IMR-90 (cell line): ENCODE results near the gene PCDHGA7. TPM values are rescaled to one million over a fixed set of nuclear protein-coding genes. Genes with fewer than 3 reads are reported as not detected.

Experiments
- ATAC-seq: fragments of 200-7000 bp; cut with Tn5 transposase; 2 replicates; pipeline ENCODE4 v1.9.1; 2020; ENCODE audit warnings: low read depth, mild to moderate bottlenecking, moderate library complexity
- BruUV-seq: library from RNA; stranded (reverse); fragments of 400-500 nt; replicated peaks from 2 replicates; lab custom pipeline; 2021; lab: Mats Ljungman, UMichigan
- CTCF ChIA-PET: fragments of 300-600 bp; formaldehyde crosslinking; extraction: SDS; loops from one replicate; lab custom pipeline; 2021; ENCODE audit warnings: antibody characterized with exemption; lab: Yijun Ruan, JAX
- POLR2A ChIA-PET: fragments of 300-600 bp; sonication (Branson Sonifier 250); formaldehyde crosslinking; loops from one replicate; lab custom pipeline; 2022; ENCODE audit warnings: antibody characterized with exemption; ENCODE audit not compliant: unreplicated experiment; lab: Charles Lee
- DNase-seq: peaks from one replicate; pipeline ENCODE4 v3.0.0; 2013
- H2AFZ ChIP-seq: replicated peaks from 2 replicates; pipeline ENCODE3; 2013; ENCODE audit warnings: low read length, mild to moderate bottlenecking; ENCODE audit not compliant: poor library complexity
- H2AK5ac ChIP-seq: 2 replicates; pipeline ENCODE4 v1.6.1; 2013; ENCODE audit warnings: low read depth, low read length, inconsistent platforms
- H2AK9ac ChIP-seq: replicated peaks from 2 replicates; pipeline ENCODE3; 2013; ENCODE audit warnings: mild to moderate bottlenecking, low read depth, low read length, moderate library complexity; ENCODE audit not compliant: poor library complexity
- H2BK120ac ChIP-seq: 2 replicates; pipeline ENCODE4 v1.6.1; 2013; ENCODE audit warnings: low read depth, low read length, inconsistent platforms
- H2BK15ac ChIP-seq: 3 replicates; pipeline ENCODE4 v1.6.1; 2013; ENCODE audit warnings: low read depth, low read length, inconsistent platforms
- H2BK20ac ChIP-seq: 2 replicates; pipeline ENCODE4 v1.6.1; 2013; ENCODE audit warnings: low read depth, mild to moderate bottlenecking, inconsistent platforms, low read length, moderate library complexity
- H2BK5ac ChIP-seq: 2 replicates; pipeline ENCODE4 v1.6.1; 2013; ENCODE audit warnings: mild to moderate bottlenecking, low read depth, low read length, inconsistent platforms; ENCODE audit not compliant: poor library complexity, severe bottlenecking
- H3K14ac ChIP-seq: replicated peaks from 2 replicates; pipeline ENCODE4 v1.6.1; 2013; ENCODE audit warnings: low read depth, low read length, inconsistent platforms
- H3K18ac ChIP-seq: 2 replicates; pipeline ENCODE4 v1.6.1; 2013; ENCODE audit warnings: low read depth, low read length, control low read depth
- H3K23ac ChIP-seq: 2 replicates; pipeline ENCODE4 v1.6.1; 2013; ENCODE audit warnings: low read depth, low read length, inconsistent platforms
- H3K27ac ChIP-seq: 2 replicates; pipeline ENCODE4 v1.5.1; 2013; ENCODE audit warnings: mild to moderate bottlenecking, control low read depth, low read length; ENCODE audit not compliant: insufficient read depth
- H3K27me3 ChIP-seq: 2 replicates; pipeline ENCODE4 v1.6.1; 2013; ENCODE audit warnings: low read length; ENCODE audit not compliant: control insufficient read depth, insufficient read depth
- H3K36me3 ChIP-seq: 2 replicates; pipeline ENCODE4 v1.6.1; 2013; ENCODE audit warnings: low read length, mixed read lengths; ENCODE audit not compliant: control insufficient read depth, insufficient read depth
- H3K4ac ChIP-seq: 2 replicates; pipeline ENCODE4 v1.6.1; 2013; ENCODE audit warnings: low read depth, low read length, inconsistent platforms
- H3K4me1 ChIP-seq: 2 replicates; pipeline ENCODE4 v1.6.1; 2013; ENCODE audit warnings: low read length, mixed read lengths; ENCODE audit not compliant: control insufficient read depth, insufficient read depth
- H3K4me2 ChIP-seq: 2 replicates; pipeline ENCODE4 v1.6.1; 2013; ENCODE audit warnings: low read depth, mild to moderate bottlenecking, control low read depth, low read length, moderate library complexity
- H3K4me3 ChIP-seq: 2 replicates; pipeline ENCODE4 v1.5.1; 2013; ENCODE audit warnings: low read depth, mild to moderate bottlenecking, control low read depth, low read length, moderate library complexity; ENCODE audit not compliant: insufficient read depth
- H3K56ac ChIP-seq: 2 replicates; pipeline ENCODE4 v1.6.1; 2013; ENCODE audit warnings: low read length, inconsistent platforms; ENCODE audit not compliant: insufficient read depth; ENCODE audit errors: extremely low read depth
- H3K79me1 ChIP-seq, 2 experiments: 2 replicates each; pipeline ENCODE4 v1.6.1; 2013; ENCODE audit warnings: low read length in 2 of 2, inconsistent platforms in 1 of 2, low read depth in 1 of 2
- H3K9ac ChIP-seq: 2 replicates; pipeline ENCODE4 v1.6.1; 2013; ENCODE audit warnings: low read depth, low read length, control low read depth
- H3K9me1 ChIP-seq: 2 replicates; pipeline ENCODE4 v1.6.1; 2013; ENCODE audit warnings: low read length, inconsistent platforms; ENCODE audit not compliant: insufficient read depth
- H3K9me3 ChIP-seq: 2 replicates; pipeline ENCODE4 v1.6.1; 2013; ENCODE audit warnings: low read length; ENCODE audit not compliant: control insufficient read depth, insufficient read depth
- H4K20me1 ChIP-seq: 2 replicates; pipeline ENCODE4 v1.6.1; 2013; ENCODE audit warnings: low read length, inconsistent platforms; ENCODE audit not compliant: insufficient read depth
- H4K5ac ChIP-seq: 2 replicates; pipeline ENCODE4 v1.6.1; 2013; ENCODE audit warnings: mild to moderate bottlenecking, low read depth, low read length, control low read depth
- H4K8ac ChIP-seq, 2 experiments: 2 replicates each; pipeline ENCODE4 v1.6.1; 2013; ENCODE audit warnings: low read depth in 2 of 2, low read length in 2 of 2, control low read depth in 1 of 2, inconsistent platforms in 1 of 2
- H4K91ac ChIP-seq: 2 replicates; pipeline ENCODE4 v1.6.1; 2013; ENCODE audit warnings: low read depth, low read length, inconsistent platforms; ENCODE audit not compliant: insufficient read depth
- CHD1 ChIP-seq: IDR thresholded peaks from 2 replicates; pipeline ENCODE4 v1.6.1; 2012; ENCODE audit warnings: low read depth, low read length, improper control_type of control experiment
- CTCF ChIP-seq: conservative IDR thresholded peaks from 2 replicates; pipeline ENCODE4 v1.5.1; 2012; ENCODE audit warnings: mild to moderate bottlenecking, low read depth, low read length, improper control_type of control experiment
- FOS ChIP-seq: fragments of 150-350 bp; IDR thresholded peaks from 2 replicates; pipeline ENCODE4 v1.6.1; 2016; ENCODE audit warnings: low read depth, low read length
- NFE2L2 ChIP-seq: fragments of 150-350 bp; IDR thresholded peaks from 2 replicates; pipeline ENCODE4 v1.6.1; 2016; ENCODE audit warnings: low read depth, mild to moderate bottlenecking, low read length
- POLR2A ChIP-seq: IDR thresholded peaks from 2 replicates; pipeline ENCODE4 v1.6.1; 2012; ENCODE audit warnings: mild to moderate bottlenecking, low read depth, low read length
- RAD21 ChIP-seq: IDR thresholded peaks from 2 replicates; pipeline ENCODE4 v1.6.1; 2012; ENCODE audit warnings: low read length, improper control_type of control experiment
- RFX5 ChIP-seq: IDR thresholded peaks from 2 replicates; pipeline ENCODE4 v1.8.0; 2012; ENCODE audit warnings: low read depth, mild to moderate bottlenecking, low read length, moderate library complexity
- WGBS, 2 experiments: methylation state at CpG; one replicate each; pipeline versions ENCODE4 v1.1.5 to v1.1.7; 2013; ENCODE audit warnings: missing lambda C conversion rate in 2 of 2; ENCODE audit not compliant: insufficient read length in 1 of 2; ENCODE audit errors: extremely low coverage in 2 of 2; 5-methylcytosine and 5-hydroxymethylcytosine counted together
- dilution Hi-C: fragments of 300-500 bp; cut with HindIII; formaldehyde crosslinking; loops from one replicate; pipeline ENCODE4 v1.14.3; 2018; ENCODE audit warnings: low sequenced_read_pairs; ENCODE audit not compliant: unreplicated experiment
- in situ Hi-C: fragments of 300-500 bp; cut with MboI; formaldehyde crosslinking; loops from 3 replicates; pipeline ENCODE4 v1.14.3; 2019; ENCODE audit warnings: low sequenced_read_pairs, inconsistent platforms, mixed read lengths
- intact Hi-C: fragments of 100-400 bp; cut with micrococcal nuclease; formaldehyde crosslinking; loops from 2 replicates; pipeline ENCODE4 v1.10.0; 2022
- polyA plus RNA-seq, 3 experiments: library from polyadenylated mRNA; depleted of rRNA; stranded (reverse); fragments of >200 nt; gene quantifications; 2 replicates each; pipeline ENCODE4 v1.2.3, GENCODE V29; 2012; ENCODE audit warnings: low replicate concordance in 1 of 3
- total RNA-seq: library from RNA; depleted of rRNA; stranded (reverse); fragments of >200 nt; gene quantifications from 2 replicates; pipeline ENCODE4 v1.2.3, GENCODE V29; 2012

Gene PCDHGA7
- total and polyA plus RNA-seq, 2 of the 4 experiments (the other 2 are of a cell fraction), result 3.2 to 3.4 TPM

GRCh38 chr5:141359790-141360426, 22.6 kb upstream of the PCDHGA7 start, which contains the start of gene PCDHGB2:
Gene PCDHGB2, plus strand, starts transcription at chr5:141359994. Its CDS starts 142 bp downstream, at chr5:141360136.
- H3K9ac ChIP-seq, result peak within 1 kb of the TSS; percentile 67; the same call in 1 of the 2 replicates
- peaks cover 63% of the 10 kb centered on the region for H3K9me3 ChIP-seq
- H3K79me1 ChIP-seq, result no peaks in the 10 kb centered on the region; a peak in 1 of 4 replicates
- WGBS, 2 experiments, result 24% methylated on average over 8 of the region's 24 CpGs; no CpG with 5 or more reads in 1 of the 2 experiments
- no peak for TF ChIP-seq CHD1
- no peak for TF ChIP-seq FOS
- no peak for TF ChIP-seq RFX5
- TF ChIP-seq CTCF, result peak; percentile 48
- TF ChIP-seq RAD21, result peak; percentile 45
- TF ChIP-seq NFE2L2, result no peak
- no peak for TF ChIP-seq POLR2A
- H3K18ac ChIP-seq, result peak within 1 kb of the TSS; percentile 67; the same call in 1 of the 2 replicates
- no peak within 1 kb of the TSS for H3K14ac ChIP-seq
- ATAC-seq (peak; percentile 38), DNase-seq (peak; percentile 64)
- H4K8ac ChIP-seq, result peak within 1 kb of the TSS in 1 of 2 experiments; percentile 56; a peak in 2 of 4 replicates
- H2AK5ac ChIP-seq, result no peak within 1 kb of the TSS
- 0 out of 2 replicates have a peak within 1 kb of the TSS, but pooled peaks have one; percentile 49 for H3K27ac ChIP-seq
- H3K23ac ChIP-seq, result no peak within 1 kb of the TSS
- H4K20me1 ChIP-seq, result no peaks in the 10 kb centered on the region
- H2BK5ac ChIP-seq, result no peak within 1 kb of the TSS
- no peaks in the 10 kb centered on the region for H3K4me1 ChIP-seq
- intact Hi-C loops, result loop anchor here (5.0 kb wide), 1 partner anchor 33 kb away; no protein-coding TSS in a partner anchor
- H2BK15ac ChIP-seq, result no peak within 1 kb of the TSS
- dilution Hi-C loops, result no loop called here
- H4K5ac ChIP-seq, result peak within 1 kb of the TSS; percentile 67; the same call in 1 of the 2 replicates
- peak within 1 kb of the TSS; percentile 61 for H3K4me3 ChIP-seq
- no peak within 1 kb of the TSS for H2BK20ac ChIP-seq
- peak within 1 kb of the TSS; percentile 73 for H2AFZ ChIP-seq
- H3K36me3 ChIP-seq, result peaks cover 6% of the 10 kb centered on the region; the same call in 1 of the 2 replicates
- in situ Hi-C loops, result no loop called here
- no TSS peak for BruUV-seq
- no peak within 1 kb of the TSS for H3K56ac ChIP-seq
- H3K9me1 ChIP-seq, result no peaks in the 10 kb centered on the region
- H4K91ac ChIP-seq, result no peak within 1 kb of the TSS
- H3K27me3 ChIP-seq, result peaks cover 2% of the 10 kb centered on the region; the same call in 1 of the 2 replicates
- H3K4me2 ChIP-seq, result peak within 1 kb of the TSS; percentile 71; the same call in 1 of the 2 replicates
- H2BK120ac ChIP-seq, result no peak within 1 kb of the TSS
- ChIA-PET POLR2A (no interaction called here), CTCF (interaction anchor here (0.7 kb wide), 1 partner anchor 39 kb away, joined by 3 read pairs; the partner anchor contains the start of gene TAF7)
- H3K4ac ChIP-seq, result peak within 1 kb of the TSS; percentile 38; the same call in 1 of the 2 replicates
- H2AK9ac ChIP-seq, result no peak within 1 kb of the TSS
